Measurements from ENCODE around the gene ABCC10. TPM values are rescaled to one million over a fixed set of nuclear protein-coding genes. Genes with fewer than 3 reads are reported as not detected.

Gene ABCC10
- total and polyA plus RNA-seq, 7 experiments from 2014 or later, result 9.8 to 74.6 (median 58.4) TPM

DNA sequence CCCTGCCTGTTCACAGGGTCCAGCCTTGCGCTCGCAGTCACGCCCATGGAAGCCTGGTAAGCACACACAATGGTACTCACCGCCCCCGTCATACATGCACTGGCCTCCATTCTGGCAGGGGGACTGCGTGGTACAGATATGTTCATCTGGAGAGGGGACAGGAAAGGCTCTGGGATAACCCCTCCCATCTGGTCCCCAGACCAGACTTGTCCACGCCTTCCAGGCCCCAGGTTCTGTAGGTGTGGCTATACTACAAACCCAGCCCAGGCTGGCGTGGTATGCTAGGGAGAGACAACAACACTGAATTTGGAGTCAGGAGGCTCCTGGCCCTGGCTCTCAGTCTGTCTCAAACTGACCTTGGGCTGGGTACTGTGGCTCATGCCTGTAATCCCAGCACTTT, 24.6 kb downstream of the ABCC10 start:
- DNase-seq (no peak), ATAC-seq (no peak)
- peaks cover 0 to 18% (median 8%) of the 10 kb centered on the region in 5 donors for H3K36me3 Mint-ChIP-seq
- H3K9me3 Mint-ChIP-seq, result no peaks in the 10 kb centered on the region
- no peak overlapping the region for H3K4me3 ChIP-seq (ENCODE audit: low read length)
- H3K4me1 Mint-ChIP-seq, result peaks cover 9 to 18% (median 12%) of the 10 kb centered on the region in 7 donors
- no peaks in the 10 kb centered on the region for H3K9me3 ChIP-seq (ENCODE audit: control insufficient read depth in 2 of 3, low read length in 3 of 3)
- H3K4me3 Mint-ChIP-seq, result no peak overlapping the region
- H3K27ac ChIP-seq (ENCODE audit: low read depth, low read length), result no peak overlapping the region
- no peaks in the 10 kb centered on the region for H3K27me3 ChIP-seq (ENCODE audit: control insufficient read depth in 2 of 2, insufficient read depth in 2 of 2, low read length in 2 of 2)
- CTCF ChIA-PET, result interaction anchor here (0.6 to 2.7 kb wide), 4 partner anchors 13 to 418 kb away, joined by 3 to 13 read pairs (median 4); no protein-coding TSS in a partner anchor
- peaks cover 0 to 23% (median 0%) of the 10 kb centered on the region in 5 donors for H3K27me3 Mint-ChIP-seq
- H3K4me1 ChIP-seq (ENCODE audit: control insufficient read depth in 2 of 2, insufficient read depth in 2 of 2, low read length in 2 of 2), result peaks cover 6 to 7% of the 10 kb centered on the region in 2 donors
- intact Hi-C loops (cut with micrococcal nuclease), result loop anchor here (10.0 kb wide), 3 partner anchors 123 to 887 kb away; partner anchors contain the start of genes POLH (in 1 of the 2), UBR2 (in 1 of the 2) and XPO5 (in 1 of the 2)
- H3K27ac Mint-ChIP-seq, result peak overlapping the region in 1 of 9 donors; percentile 56
- POLR2A ChIA-PET, result no interaction called here
- peaks cover 4 to 43% (median 5%) of the 10 kb centered on the region in 3 experiments for H3K36me3 ChIP-seq (ENCODE audit: control insufficient read depth in 2 of 3, insufficient read depth in 3 of 3, low read length in 3 of 3)

DNA sequence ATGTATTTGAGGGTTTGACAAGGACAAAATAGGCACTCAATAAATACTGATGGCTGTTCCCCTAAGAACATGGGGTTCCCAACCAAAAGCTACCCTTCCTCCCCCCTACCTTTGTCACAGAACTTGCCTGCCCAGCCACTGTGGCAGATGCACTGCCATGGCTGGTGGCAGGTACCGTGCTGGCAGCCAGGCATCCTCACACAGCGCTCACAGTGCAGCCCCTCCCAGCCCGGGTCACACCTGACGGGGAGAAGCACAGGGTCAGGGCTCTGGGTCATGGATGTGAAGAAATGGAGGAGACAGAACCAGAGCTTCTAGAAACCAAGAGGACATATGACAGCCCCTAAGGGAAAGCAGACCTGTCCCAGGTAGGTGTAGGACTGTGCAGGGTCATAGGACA, 25.6 kb downstream of the ABCC10 start:
- peak overlapping the region in 4 of 10 donors; percentile 1 to 92 (median 44) for H3K4me3 Mint-ChIP-seq
- peaks cover 0 to 16% (median 4%) of the 10 kb centered on the region in 5 donors for H3K36me3 Mint-ChIP-seq
- H3K27me3 Mint-ChIP-seq, result peaks cover 0 to 30% (median 0%) of the 10 kb centered on the region in 5 donors
- peak overlapping the region in 5 of 9 donors; percentile 21 to 91 (median 34) for H3K27ac Mint-ChIP-seq
- H3K4me3 ChIP-seq (ENCODE audit: low read length), result no peak overlapping the region
- CTCF ChIA-PET, result interaction anchor here (1.2 to 2.7 kb wide), 3 partner anchors 14 to 53 kb away, joined by 4 to 13 read pairs (median 4); no protein-coding TSS in a partner anchor
- intact Hi-C loops (cut with micrococcal nuclease), result loop anchor here (10.0 kb wide), 3 partner anchors 122 to 888 kb away; partner anchors contain the start of genes POLH (in 1 of the 2), UBR2 (in 1 of the 2) and XPO5 (in 1 of the 2)
- ATAC-seq, result no peak
- peaks cover under 1 to 35% (median 5%) of the 10 kb centered on the region in 3 experiments for H3K36me3 ChIP-seq (ENCODE audit: control insufficient read depth in 2 of 3, insufficient read depth in 3 of 3, low read length in 3 of 3)
- H3K9me3 ChIP-seq (ENCODE audit: control insufficient read depth in 2 of 3, low read length in 3 of 3), result no peaks in the 10 kb centered on the region
- H3K27ac ChIP-seq (ENCODE audit: low read depth, low read length), result no peak overlapping the region
- peaks cover 10 to 19% (median 12%) of the 10 kb centered on the region in 7 donors for H3K4me1 Mint-ChIP-seq
- H3K4me1 ChIP-seq (ENCODE audit: control insufficient read depth in 2 of 2, insufficient read depth in 2 of 2, low read length in 2 of 2), result peaks cover 6 to 7% of the 10 kb centered on the region in 2 donors
- no peaks in the 10 kb centered on the region for H3K27me3 ChIP-seq (ENCODE audit: control insufficient read depth in 2 of 2, insufficient read depth in 2 of 2, low read length in 2 of 2)
- no peak for DNase-seq
- no peaks in the 10 kb centered on the region for H3K9me3 Mint-ChIP-seq
- POLR2A ChIA-PET, result no interaction called here

DNA sequence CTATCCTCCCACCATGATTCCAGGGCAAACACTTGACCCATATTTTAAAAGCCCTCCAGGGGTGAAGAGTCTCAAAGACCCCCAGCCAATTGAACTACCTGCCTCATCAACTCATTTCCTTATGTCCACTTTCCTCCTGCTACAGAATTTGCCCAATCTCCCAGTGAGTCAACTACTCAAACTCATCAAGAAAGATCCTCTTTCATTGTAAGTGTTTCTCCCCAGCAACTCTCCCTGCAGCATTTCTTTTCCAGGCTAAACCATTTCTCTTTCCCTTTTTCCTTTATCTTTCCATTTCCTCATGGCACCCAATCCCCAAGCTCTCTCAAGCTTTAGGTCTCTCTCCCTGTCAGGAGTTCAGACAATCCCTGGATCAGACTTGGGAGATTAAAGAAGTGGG, 26.5 kb downstream of the ABCC10 start:
- H3K4me1 Mint-ChIP-seq, result peaks cover 10 to 19% (median 12%) of the 10 kb centered on the region in 7 donors
- Histone ChIP-seq H3K27me3 (ENCODE audit: control insufficient read depth in 2 of 2, insufficient read depth in 2 of 2, low read length in 2 of 2) (no peaks in the 10 kb centered on the region), H3K4me1 (ENCODE audit: control insufficient read depth in 2 of 2, insufficient read depth in 2 of 2, low read length in 2 of 2) (peaks cover 6 to 7% of the 10 kb centered on the region in 2 donors), H3K36me3 (ENCODE audit: control insufficient read depth in 2 of 3, insufficient read depth in 3 of 3, low read length in 3 of 3) (peaks cover 0 to 25% (median 0%) of the 10 kb centered on the region in 3 experiments), H3K27ac (ENCODE audit: low read depth, low read length) (peak overlapping the region; percentile 63), H3K4me3 (ENCODE audit: low read length) (no peak overlapping the region), H3K9me3 (ENCODE audit: control insufficient read depth in 2 of 3, low read length in 3 of 3) (no peaks in the 10 kb centered on the region)
- intact Hi-C loops (cut with micrococcal nuclease), result loop anchor here (1.0 to 10.0 kb wide), 8 partner anchors 23 to 889 kb away; partner anchors contain the start of genes POLH (in 1 of the 2), POLR1C (in 1 of the 2), TJAP1 (in 1 of the 2) and UBR2 (in 1 of the 2)
- ATAC-seq, result no peak
- peaks cover 0 to 30% (median 0%) of the 10 kb centered on the region in 5 donors for H3K27me3 Mint-ChIP-seq
- DNase-seq, result no peak
- peak overlapping the region in 8 of 9 donors; percentile 8 to 91 (median 50) for H3K27ac Mint-ChIP-seq
- H3K36me3 Mint-ChIP-seq, result peaks cover 0 to 12% (median 0%) of the 10 kb centered on the region in 5 donors
- peak overlapping the region; percentile 71 to 92 (median 85) for H3K4me3 Mint-ChIP-seq
- no peaks in the 10 kb centered on the region for H3K9me3 Mint-ChIP-seq
- ChIA-PET CTCF (interaction anchor here (0.6 to 2.7 kb wide), 3 partner anchors 52 to 276 kb away, joined by 3 to 13 read pairs (median 3); no protein-coding TSS in a partner anchor), POLR2A (interaction anchor here (0.7 to 0.9 kb wide), 2 partner anchors 24 to 30 kb away, joined by 3 to 4 read pairs; partner anchors contain the start of gene TJAP1)

DNA sequence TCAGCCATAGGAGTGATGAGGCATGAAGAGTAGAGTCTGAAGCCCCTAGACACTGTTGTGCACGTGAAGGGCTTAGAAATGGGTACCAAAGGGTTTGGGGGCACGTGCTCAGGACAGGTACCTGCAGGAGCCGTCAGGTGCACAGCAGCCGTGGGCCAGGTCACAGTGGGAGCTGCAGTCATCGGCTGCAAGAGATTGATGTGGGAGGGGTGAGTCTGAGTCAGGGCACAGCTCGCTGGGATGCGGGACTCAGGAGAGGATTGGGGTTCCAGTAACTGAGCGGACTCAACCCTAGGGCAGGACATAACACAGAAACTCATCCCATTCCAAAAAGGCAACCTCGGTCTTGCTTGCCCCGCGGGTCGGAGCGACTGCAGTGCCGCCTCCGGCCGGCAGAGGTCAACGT, 27.0 kb downstream of the ABCC10 start:
- peak overlapping the region in 8 of 9 donors; percentile 8 to 91 (median 50) for H3K27ac Mint-ChIP-seq
- Histone ChIP-seq H3K4me3 (ENCODE audit: low read length) (peak overlapping the region; percentile 69), H3K36me3 (ENCODE audit: control insufficient read depth in 2 of 3, insufficient read depth in 3 of 3, low read length in 3 of 3) (peaks cover 0 to 21% (median 0%) of the 10 kb centered on the region in 3 experiments), H3K9me3 (ENCODE audit: control insufficient read depth in 2 of 3, low read length in 3 of 3) (no peaks in the 10 kb centered on the region), H3K27ac (ENCODE audit: low read depth, low read length) (peak overlapping the region; percentile 63), H3K4me1 (ENCODE audit: control insufficient read depth in 2 of 2, insufficient read depth in 2 of 2, low read length in 2 of 2) (peaks cover 6 to 7% of the 10 kb centered on the region in 2 donors), H3K27me3 (ENCODE audit: control insufficient read depth in 2 of 2, insufficient read depth in 2 of 2, low read length in 2 of 2) (no peaks in the 10 kb centered on the region)
- POLR2A ChIA-PET, result interaction anchor here (0.7 to 0.9 kb wide), 2 partner anchors 23 to 30 kb away, joined by 3 to 4 read pairs; partner anchors contain the start of gene TJAP1
- intact Hi-C loops (cut with micrococcal nuclease), result loop anchor here (1.0 to 10.0 kb wide), 8 partner anchors 23 to 889 kb away; partner anchors contain the start of genes POLH (in 1 of the 2), POLR1C (in 1 of the 2), TJAP1 (in 1 of the 2) and UBR2 (in 1 of the 2)
- ATAC-seq (peak; percentile 79), DNase-seq (peak; percentile 20 to 80 (median 47))
- H3K9me3 Mint-ChIP-seq, result no peaks in the 10 kb centered on the region
- CTCF ChIA-PET, result interaction anchor here (0.6 to 2.7 kb wide), 3 partner anchors 52 to 276 kb away, joined by 3 to 13 read pairs (median 3); no protein-coding TSS in a partner anchor
- H3K4me1 Mint-ChIP-seq, result peaks cover 10 to 19% (median 12%) of the 10 kb centered on the region in 7 donors
- H3K4me3 Mint-ChIP-seq, result peak overlapping the region; percentile 71 to 92 (median 85)
- peaks cover 0 to 12% (median 0%) of the 10 kb centered on the region in 5 donors for H3K36me3 Mint-ChIP-seq
- peaks cover 0 to 30% (median 0%) of the 10 kb centered on the region in 5 donors for H3K27me3 Mint-ChIP-seq

DNA sequence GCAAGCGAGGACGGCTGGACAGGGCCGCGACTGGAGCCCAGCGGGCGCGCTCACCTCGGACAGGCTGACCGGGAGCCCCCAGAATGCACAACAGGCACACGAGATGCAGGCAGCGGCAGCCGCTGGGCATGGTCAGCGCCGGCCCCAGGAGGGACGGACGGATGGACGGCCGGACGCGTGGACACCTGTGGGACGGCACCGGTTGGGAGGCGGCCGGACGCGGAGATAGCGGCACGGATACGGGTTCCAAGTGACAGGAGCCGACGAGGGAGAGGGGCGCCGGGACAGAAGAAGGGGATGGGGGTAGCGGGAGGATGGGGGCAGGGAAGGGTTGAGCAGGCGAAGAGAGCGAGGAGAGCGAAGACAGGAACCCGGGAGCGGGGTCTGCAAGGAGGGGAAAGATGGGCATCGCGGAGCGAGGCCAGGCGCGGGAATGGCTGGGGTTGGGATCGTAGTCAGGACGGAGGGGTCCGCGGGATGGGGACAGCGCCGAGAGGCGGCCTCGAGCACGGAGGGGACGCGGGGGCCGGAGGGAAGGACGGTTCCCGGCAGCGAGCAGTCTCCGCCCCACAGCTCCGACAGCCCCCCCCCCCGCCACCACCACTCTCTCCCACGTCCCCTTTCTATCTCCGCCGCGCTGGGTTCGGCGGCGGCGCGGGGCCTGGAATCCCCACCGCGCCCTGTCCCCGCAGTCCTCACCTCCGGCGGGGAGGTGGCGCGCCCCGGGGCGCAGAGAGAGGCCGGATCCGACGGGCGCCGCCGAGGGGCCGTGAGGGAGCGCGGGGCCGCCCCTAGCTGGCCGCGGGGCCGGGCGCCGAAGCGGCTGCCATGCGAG, 27.6 kb downstream of the ABCC10 start:
- H3K4me1 Mint-ChIP-seq, result peaks cover 10 to 19% (median 12%) of the 10 kb centered on the region in 7 donors
- H3K36me3 Mint-ChIP-seq, result peaks cover 0 to 12% (median 0%) of the 10 kb centered on the region in 5 donors
- intact Hi-C loops (cut with micrococcal nuclease), result loop anchor here (1.0 to 10.0 kb wide), 10 partner anchors 22 to 890 kb away; partner anchors contain the start of genes ABCC10 (in 2 of the 2), TJAP1 (in 2 of the 2), POLH (in 1 of the 2) and POLR1C (in 1 of the 2)
- H3K27me3 Mint-ChIP-seq, result peaks cover 0 to 34% (median 0%) of the 10 kb centered on the region in 5 donors
- Histone ChIP-seq H3K9me3 (ENCODE audit: control insufficient read depth in 2 of 3, low read length in 3 of 3) (no peaks in the 10 kb centered on the region), H3K27me3 (ENCODE audit: control insufficient read depth in 2 of 2, insufficient read depth in 2 of 2, low read length in 2 of 2) (no peaks in the 10 kb centered on the region), H3K27ac (ENCODE audit: low read depth, low read length) (peak overlapping the region; percentile 63), H3K4me1 (ENCODE audit: control insufficient read depth in 2 of 2, insufficient read depth in 2 of 2, low read length in 2 of 2) (peaks cover 6 to 7% of the 10 kb centered on the region in 2 donors), H3K36me3 (ENCODE audit: control insufficient read depth in 2 of 3, insufficient read depth in 3 of 3, low read length in 3 of 3) (peaks cover 0 to 15% (median 0%) of the 10 kb centered on the region in 3 experiments), H3K4me3 (ENCODE audit: low read length) (peak overlapping the region; percentile 69)
- H3K9me3 Mint-ChIP-seq, result no peaks in the 10 kb centered on the region
- H3K27ac Mint-ChIP-seq, result peak overlapping the region in 7 of 9 donors; percentile 34 to 91 (median 70)
- peak overlapping the region; percentile 71 to 92 (median 85) for H3K4me3 Mint-ChIP-seq
- ChIA-PET POLR2A (interaction anchor here (0.6 to 1.6 kb wide), 6 partner anchors 29 to 85 kb away, joined by 3 read pairs; partner anchors contain the start of genes POLR1C, YIPF3 and ZNF318), CTCF (interaction anchor here (1.2 to 2.7 kb wide), 2 partner anchors 51 to 52 kb away, joined by 4 to 13 read pairs; no protein-coding TSS in a partner anchor)
- DNase-seq, result peak in 7 of 9 donors; percentile 28 to 42 (median 31)
- ATAC-seq, result peak; percentile 61
